OCI-LY1 (cell line): ENCODE measurements around the gene RHOBTB3.

Source experiments
- CTCF ChIP-seq: fragments of 200-600 bp; sonication (generic), shearing (Covaris generic); IDR thresholded peaks from 2 replicates; pipeline ENCODE4 v1.5.1; 2017; ENCODE audit warnings: mild to moderate bottlenecking, antibody characterized with exemption, low read length, moderate library complexity, mixed read lengths
- EZH2 ChIP-seq: fragments of 200-600 bp; sonication (generic), shearing (Covaris generic); IDR thresholded peaks from 2 replicates; pipeline ENCODE4 v1.8.0; 2017; ENCODE audit warnings: borderline replicate concordance, mixed run types, mild to moderate bottlenecking, antibody characterized with exemption, low read length, moderate library complexity, mixed read lengths

GRCh38 chr5:95759634-95760033 is 28.5 kb downstream of the RHOBTB3 start:
- TF ChIP-seq CTCF, result no peak
- no peak for TF ChIP-seq EZH2
